Measurements from ENCODE around the gene CDH13. TPM values are rescaled to one million over a fixed set of nuclear protein-coding genes. Genes with fewer than 3 reads are reported as not detected.

CDH13 gene
- total RNA-seq, 1 donor from 2014 or later = 14.3 TPM

GRCh38 chr16:83197450-83197849, 570.7 kb downstream of the CDH13 start:
- ATAC-seq = no peak
- no peak for DNase-seq
- H3K36me3 ChIP-seq = no peaks in the 10 kb centered on the region
- H3K4me3 ChIP-seq = no peak overlapping the region
- intact Hi-C loops (cut with DNase I) = no loop called here
- H3K27me3 ChIP-seq (ENCODE audit: low read depth) = no peaks in the 10 kb centered on the region
- H3K9me3 ChIP-seq = no peaks in the 10 kb centered on the region
- no peaks in the 10 kb centered on the region for H3K4me1 ChIP-seq
- TF ChIP-seq CTCF (IDR thresholded peaks at IDR 0.05) = no peak
- H3K27ac ChIP-seq = no peak overlapping the region

- no peaks in the 10 kb centered on the region for H3K36me3 ChIP-seq
- ATAC-seq (no peak), DNase-seq (no peak)
- no peak overlapping the region for H3K4me3 ChIP-seq
- no peak for TF ChIP-seq CTCF (IDR thresholded peaks at IDR 0.05)
- H3K27ac ChIP-seq = no peak overlapping the region
- no peaks in the 10 kb centered on the region for H3K27me3 ChIP-seq (ENCODE audit: low read depth)
- intact Hi-C loops (cut with DNase I) = no loop called here
- no peaks in the 10 kb centered on the region for H3K4me1 ChIP-seq
- H3K9me3 ChIP-seq = no peaks in the 10 kb centered on the region
Observed at GRCh38 chr16:83198977-83199376, 572.2 kb downstream of the CDH13 start.

- intact Hi-C loops (cut with DNase I) = no loop called here
- Histone ChIP-seq H3K27ac (no peak overlapping the region), H3K9me3 (no peaks in the 10 kb centered on the region), H3K36me3 (no peaks in the 10 kb centered on the region), H3K4me3 (no peak overlapping the region), H3K27me3 (ENCODE audit: low read depth) (no peaks in the 10 kb centered on the region), H3K4me1 (no peaks in the 10 kb centered on the region)
- ATAC-seq (no peak), DNase-seq (no peak)
- TF ChIP-seq CTCF (IDR thresholded peaks at IDR 0.05) = no peak
Observed at GRCh38 chr16:83200005-83200779, 573.4 kb downstream of the CDH13 start.

GRCh38 chr16:83201748-83202147, 575.0 kb downstream of the CDH13 start:
- DNase-seq (no peak), ATAC-seq (no peak)
- TF ChIP-seq CTCF (IDR thresholded peaks at IDR 0.05) = no peak
- no peak overlapping the region for H3K4me3 ChIP-seq
- H3K36me3 ChIP-seq = no peaks in the 10 kb centered on the region
- no peaks in the 10 kb centered on the region for H3K9me3 ChIP-seq
- no peaks in the 10 kb centered on the region for H3K4me1 ChIP-seq
- intact Hi-C loops (cut with DNase I) = no loop called here
- H3K27me3 ChIP-seq (ENCODE audit: low read depth) = no peaks in the 10 kb centered on the region
- H3K27ac ChIP-seq = no peak overlapping the region

- intact Hi-C loops (cut with DNase I) = no loop called here
- H3K27ac ChIP-seq = no peak overlapping the region
Observed at GRCh38 chr16:83205896-83206295, 579.1 kb downstream of the CDH13 start.

More at GRCh38 chr16:83205896-83206295, 579.1 kb downstream of the CDH13 start:
- Histone ChIP-seq H3K4me1 (no peaks in the 10 kb centered on the region), H3K27me3 (ENCODE audit: low read depth) (no peaks in the 10 kb centered on the region), H3K9me3 (no peaks in the 10 kb centered on the region), H3K36me3 (no peaks in the 10 kb centered on the region), H3K4me3 (no peak overlapping the region)
- DNase-seq (no peak), ATAC-seq (no peak)
- no peak for TF ChIP-seq CTCF (IDR thresholded peaks at IDR 0.05)
